Neural cell (in vitro differentiated cells): ENCODE measurements around the gene SCO1. TPM values are rescaled to one million over a fixed set of nuclear protein-coding genes. Genes with fewer than 3 reads are reported as not detected.

ENCODE experiments used
- H2AFZ ChIP-seq: fragments of 200-600, 300-800 bp; sonication (generic), shearing (Covaris generic); 2 replicates; pipeline ENCODE4 v1.6.0; 2014; ENCODE audit warnings: low read depth, mild to moderate bottlenecking, antibody characterized with exemption, low read length, moderate library complexity
- H3F3A ChIP-seq: fragments of 200-600 bp; shearing (Covaris generic); 2 replicates; pipeline ENCODE4 v1.6.1; 2016; ENCODE audit warnings: mild to moderate bottlenecking, moderate library complexity, mixed read lengths, antibody characterized with exemption, low read length; ENCODE audit not compliant: insufficient read depth, poor library complexity, severe bottlenecking
- H3K27ac ChIP-seq: fragments of 200-600, 300-800 bp; sonication (generic), shearing (Covaris generic); 2 replicates; pipeline ENCODE4 v1.5.1; 2014; ENCODE audit warnings: mild to moderate bottlenecking, low read length, moderate library complexity
- H3K27me3 ChIP-seq: fragments of 300-800, 200-600 bp; sonication (generic), shearing (Covaris generic); 2 replicates; pipeline ENCODE4 v1.6.0; 2014; ENCODE audit warnings: mild to moderate bottlenecking, low read depth, low read length, moderate library complexity; ENCODE audit not compliant: insufficient read depth
- H3K36me3 ChIP-seq: fragments of 300-800, 200-600 bp; sonication (generic), shearing (Covaris generic); 2 replicates; pipeline ENCODE4 v1.5.1; 2014; ENCODE audit warnings: mild to moderate bottlenecking, antibody characterized with exemption, low read length, moderate library complexity; ENCODE audit not compliant: insufficient read depth
- H3K4me2 ChIP-seq: fragments of 300-800, 200-600 bp; sonication (generic), shearing (Covaris generic); 2 replicates; pipeline ENCODE4 v1.6.0; 2014; ENCODE audit warnings: mild to moderate bottlenecking, low read length
- H3K4me3 ChIP-seq: fragments of 300-800, 200-600 bp; sonication (generic), shearing (Covaris generic); 2 replicates; pipeline ENCODE4 v1.5.1; 2014; ENCODE audit warnings: mild to moderate bottlenecking, low read length, moderate library complexity
- H3K79me2 ChIP-seq: fragments of 200-600 bp; shearing (Covaris generic); replicated peaks from 2 replicates; pipeline ENCODE4 v1.6.0; 2014; ENCODE audit warnings: mild to moderate bottlenecking, low read length, moderate library complexity; ENCODE audit not compliant: insufficient read depth
- H3K9ac ChIP-seq: fragments of 300-800, 200-600 bp; sonication (generic), shearing (Covaris generic); 2 replicates; pipeline ENCODE4 v1.6.1; 2016; ENCODE audit warnings: mild to moderate bottlenecking, low read length, mixed read lengths
- H3K9me2 ChIP-seq: fragments of 200-600 bp; shearing (Covaris generic); 2 replicates; pipeline ENCODE4 v1.6.1; 2016; ENCODE audit warnings: mild to moderate bottlenecking, low read length, mixed read lengths; ENCODE audit not compliant: insufficient read depth
- H3K9me3 ChIP-seq: fragments of 200-600, 300-800 bp; sonication (generic), shearing (Covaris generic); 2 replicates; pipeline ENCODE4 v1.6.1; 2016; ENCODE audit warnings: mild to moderate bottlenecking, mixed run types, low read length, moderate library complexity, mixed read lengths
- H4K20me1 ChIP-seq: fragments of 200-600 bp; shearing (Covaris generic); 2 replicates; pipeline ENCODE4 v1.6.1; 2016; ENCODE audit warnings: mild to moderate bottlenecking, mixed run types; ENCODE audit not compliant: insufficient read depth
- EP300 ChIP-seq: fragments of 450-650 bp; conservative IDR thresholded peaks from 2 replicates; pipeline ENCODE4 v1.6.1; 2014; ENCODE audit warnings: antibody characterized with exemption, mild to moderate bottlenecking, moderate library complexity; ENCODE audit not compliant: poor library complexity, severe bottlenecking
- EZH2 ChIP-seq: fragments of 200-600, 300-800 bp; shearing (Covaris generic), sonication (generic); IDR thresholded peaks from 2 replicates; pipeline ENCODE4 v1.6.1; 2014; ENCODE audit warnings: antibody characterized with exemption, low read length, borderline replicate concordance, mild to moderate bottlenecking; ENCODE audit not compliant: insufficient read depth, poor library complexity, severe bottlenecking
- MXI1 ChIP-seq: fragments of 450-650 bp; conservative IDR thresholded peaks from 2 replicates; pipeline ENCODE4 v1.6.1; 2014; ENCODE audit warnings: antibody characterized with exemption, mild to moderate bottlenecking; ENCODE audit not compliant: poor library complexity, severe bottlenecking
- POLR2AphosphoS5 ChIP-seq: IDR thresholded peaks from 2 replicates; pipeline ENCODE4 v1.6.1; 2012
- RAD21 ChIP-seq: fragments of 450-650 bp; conservative IDR thresholded peaks from 2 replicates; pipeline ENCODE4 v1.6.1; 2014; ENCODE audit warnings: antibody characterized with exemption, mild to moderate bottlenecking, moderate library complexity
- SMC3 ChIP-seq: fragments of 450-650 bp; conservative IDR thresholded peaks from 2 replicates; pipeline ENCODE4 v1.6.1; 2014; ENCODE audit warnings: antibody characterized with exemption, mild to moderate bottlenecking, moderate library complexity; ENCODE audit not compliant: poor library complexity
- TAF1 ChIP-seq: IDR thresholded peaks from 2 replicates; pipeline ENCODE4 v1.6.1; 2012; ENCODE audit warnings: low read depth
- polyA plus RNA-seq: library from polyadenylated mRNA; depleted of rRNA; stranded (reverse); fragments of >200 nt; gene quantifications from 2 replicates; pipeline ENCODE4 v1.2.3, GENCODE V29; 2014
- TF ChIP-seq, protein P1 (sequence below): fragments of 450-650 bp; IDR thresholded peaks from 2 replicates; pipeline ENCODE4 v1.5.1; 2014; ENCODE audit warnings: antibody characterized with exemption, mild to moderate bottlenecking, moderate library complexity; ENCODE audit not compliant: poor library complexity, severe bottlenecking
- TF ChIP-seq, protein P2 (sequence below): IDR thresholded peaks from 2 replicates; pipeline ENCODE4 v1.6.1; 2012; ENCODE audit warnings: borderline replicate concordance

SCO1 gene
- polyA plus RNA-seq, 1 donor from 2014 or later, result 28.8 TPM

DNA sequence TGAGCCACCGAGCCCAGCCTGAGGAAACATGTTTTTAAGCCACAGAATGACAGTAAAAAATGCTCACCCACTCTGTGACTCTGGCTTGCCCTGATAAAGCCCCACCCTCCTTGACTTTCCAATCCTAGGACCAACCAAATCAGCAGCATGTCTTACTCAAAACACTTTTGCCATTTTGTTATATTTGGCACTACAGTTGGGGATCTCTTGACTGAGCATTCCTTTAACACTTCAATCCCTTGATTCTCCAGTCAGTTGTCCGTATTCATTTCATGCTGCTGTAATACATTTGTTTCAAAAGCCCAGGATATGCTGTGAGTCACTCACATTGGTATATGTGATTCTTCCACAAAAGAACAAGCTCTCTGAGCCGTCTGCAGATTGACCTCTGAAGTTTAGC lies 48.4 kb downstream of the SCO1 start:
- Histone ChIP-seq H3K9me3 (no peaks in the 10 kb centered on the region), H2AFZ (no peak overlapping the region), H3K27me3 (no peaks in the 10 kb centered on the region), H3K9me2 (no peaks in the 10 kb centered on the region), H4K20me1 (no peaks in the 10 kb centered on the region), H3K9ac (no peak overlapping the region), H3K4me3 (no peak overlapping the region), H3K27ac (no peak overlapping the region), H3F3A (no peaks in the 10 kb centered on the region), H3K36me3 (no peaks in the 10 kb centered on the region), H3K79me2 (no peaks in the 10 kb centered on the region), H3K4me2 (no peak overlapping the region)
- no peak for TF ChIP-seq SMC3
- TF ChIP-seq POLR2AphosphoS5, result no peak
- TF ChIP-seq RAD21, result no peak
- TF ChIP-seq MXI1, result no peak
- TF ChIP-seq TAF1, result no peak
- TF ChIP-seq, protein P1, sequence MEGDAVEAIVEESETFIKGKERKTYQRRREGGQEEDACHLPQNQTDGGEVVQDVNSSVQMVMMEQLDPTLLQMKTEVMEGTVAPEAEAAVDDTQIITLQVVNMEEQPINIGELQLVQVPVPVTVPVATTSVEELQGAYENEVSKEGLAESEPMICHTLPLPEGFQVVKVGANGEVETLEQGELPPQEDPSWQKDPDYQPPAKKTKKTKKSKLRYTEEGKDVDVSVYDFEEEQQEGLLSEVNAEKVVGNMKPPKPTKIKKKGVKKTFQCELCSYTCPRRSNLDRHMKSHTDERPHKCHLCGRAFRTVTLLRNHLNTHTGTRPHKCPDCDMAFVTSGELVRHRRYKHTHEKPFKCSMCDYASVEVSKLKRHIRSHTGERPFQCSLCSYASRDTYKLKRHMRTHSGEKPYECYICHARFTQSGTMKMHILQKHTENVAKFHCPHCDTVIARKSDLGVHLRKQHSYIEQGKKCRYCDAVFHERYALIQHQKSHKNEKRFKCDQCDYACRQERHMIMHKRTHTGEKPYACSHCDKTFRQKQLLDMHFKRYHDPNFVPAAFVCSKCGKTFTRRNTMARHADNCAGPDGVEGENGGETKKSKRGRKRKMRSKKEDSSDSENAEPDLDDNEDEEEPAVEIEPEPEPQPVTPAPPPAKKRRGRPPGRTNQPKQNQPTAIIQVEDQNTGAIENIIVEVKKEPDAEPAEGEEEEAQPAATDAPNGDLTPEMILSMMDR, result no peak
- no peak for TF ChIP-seq EP300
- TF ChIP-seq EZH2, result no peak
- TF ChIP-seq, protein P2, sequence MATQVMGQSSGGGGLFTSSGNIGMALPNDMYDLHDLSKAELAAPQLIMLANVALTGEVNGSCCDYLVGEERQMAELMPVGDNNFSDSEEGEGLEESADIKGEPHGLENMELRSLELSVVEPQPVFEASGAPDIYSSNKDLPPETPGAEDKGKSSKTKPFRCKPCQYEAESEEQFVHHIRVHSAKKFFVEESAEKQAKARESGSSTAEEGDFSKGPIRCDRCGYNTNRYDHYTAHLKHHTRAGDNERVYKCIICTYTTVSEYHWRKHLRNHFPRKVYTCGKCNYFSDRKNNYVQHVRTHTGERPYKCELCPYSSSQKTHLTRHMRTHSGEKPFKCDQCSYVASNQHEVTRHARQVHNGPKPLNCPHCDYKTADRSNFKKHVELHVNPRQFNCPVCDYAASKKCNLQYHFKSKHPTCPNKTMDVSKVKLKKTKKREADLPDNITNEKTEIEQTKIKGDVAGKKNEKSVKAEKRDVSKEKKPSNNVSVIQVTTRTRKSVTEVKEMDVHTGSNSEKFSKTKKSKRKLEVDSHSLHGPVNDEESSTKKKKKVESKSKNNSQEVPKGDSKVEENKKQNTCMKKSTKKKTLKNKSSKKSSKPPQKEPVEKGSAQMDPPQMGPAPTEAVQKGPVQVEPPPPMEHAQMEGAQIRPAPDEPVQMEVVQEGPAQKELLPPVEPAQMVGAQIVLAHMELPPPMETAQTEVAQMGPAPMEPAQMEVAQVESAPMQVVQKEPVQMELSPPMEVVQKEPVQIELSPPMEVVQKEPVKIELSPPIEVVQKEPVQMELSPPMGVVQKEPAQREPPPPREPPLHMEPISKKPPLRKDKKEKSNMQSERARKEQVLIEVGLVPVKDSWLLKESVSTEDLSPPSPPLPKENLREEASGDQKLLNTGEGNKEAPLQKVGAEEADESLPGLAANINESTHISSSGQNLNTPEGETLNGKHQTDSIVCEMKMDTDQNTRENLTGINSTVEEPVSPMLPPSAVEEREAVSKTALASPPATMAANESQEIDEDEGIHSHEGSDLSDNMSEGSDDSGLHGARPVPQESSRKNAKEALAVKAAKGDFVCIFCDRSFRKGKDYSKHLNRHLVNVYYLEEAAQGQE, result no peak

DNA sequence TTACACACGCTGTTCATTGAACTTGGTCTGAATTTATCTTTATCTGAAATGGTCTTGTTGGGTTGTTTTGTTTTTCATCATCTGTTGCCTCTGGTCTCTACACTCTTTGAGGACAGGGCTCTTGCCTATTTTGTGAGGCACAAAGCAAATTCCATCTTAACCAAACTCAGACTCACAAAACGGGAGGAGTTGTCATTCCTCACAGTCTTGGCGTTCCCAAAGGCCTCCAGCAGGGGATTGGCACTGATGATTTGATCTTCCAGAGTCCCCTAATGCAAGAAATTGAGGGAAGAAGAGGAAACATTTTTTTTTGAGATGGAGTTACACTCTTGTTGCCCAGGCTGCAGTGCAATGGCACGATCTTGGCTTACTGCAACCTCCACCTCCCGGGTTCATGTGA lies 49.0 kb downstream of the SCO1 start:
- Histone ChIP-seq H3K27ac (no peak overlapping the region), H3K79me2 (no peaks in the 10 kb centered on the region), H3K27me3 (no peaks in the 10 kb centered on the region), H3K9me2 (no peaks in the 10 kb centered on the region), H4K20me1 (no peaks in the 10 kb centered on the region), H2AFZ (no peak overlapping the region), H3K9ac (no peak overlapping the region), H3K36me3 (no peaks in the 10 kb centered on the region), H3F3A (no peaks in the 10 kb centered on the region), H3K4me3 (no peak overlapping the region), H3K9me3 (no peaks in the 10 kb centered on the region), H3K4me2 (no peak overlapping the region)
- TF ChIP-seq POLR2AphosphoS5, result no peak

DNA sequence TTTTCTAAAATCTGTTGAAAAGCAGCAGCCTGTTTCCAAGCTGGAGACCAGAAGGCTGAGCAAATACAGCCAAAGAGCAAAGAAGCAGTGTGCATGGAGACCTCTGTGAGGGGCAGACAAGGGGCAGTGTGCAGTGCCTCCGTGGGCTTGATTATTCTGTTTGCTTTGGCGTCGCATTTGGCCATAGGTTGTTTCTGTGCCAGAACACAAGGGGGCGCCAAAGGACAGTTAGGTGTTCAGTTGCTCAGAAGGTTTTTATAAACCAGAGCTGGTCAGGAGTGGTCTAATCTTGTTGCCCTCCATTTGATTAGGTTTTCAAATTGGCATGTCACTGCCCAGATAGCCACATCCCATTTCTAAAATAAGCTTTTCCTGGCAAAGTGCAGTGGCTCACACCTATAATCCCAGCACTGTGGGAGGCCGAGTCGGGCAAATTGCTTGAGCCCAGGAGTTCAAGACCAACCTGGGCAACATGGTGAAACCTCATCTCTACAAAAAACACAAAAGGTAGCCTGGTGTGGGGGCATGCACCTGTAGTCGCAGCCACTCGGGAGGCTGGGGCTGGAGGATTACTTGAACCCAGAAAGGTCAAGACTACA lies 50.8 kb downstream of the SCO1 start:
- H3K4me3 ChIP-seq, result no peak overlapping the region

More for the DNA sequence above, 50.8 kb downstream of the SCO1 start:
- Histone ChIP-seq H3K9me3 (no peaks in the 10 kb centered on the region), H4K20me1 (no peaks in the 10 kb centered on the region), H3K27ac (no peak overlapping the region), H3K4me2 (no peak overlapping the region), H3K9me2 (no peaks in the 10 kb centered on the region), H3K79me2 (no peaks in the 10 kb centered on the region), H3F3A (no peaks in the 10 kb centered on the region), H2AFZ (no peak overlapping the region), H3K27me3 (no peaks in the 10 kb centered on the region), H3K36me3 (no peaks in the 10 kb centered on the region), H3K9ac (no peak overlapping the region)
- TF ChIP-seq, protein P1, result peak; percentile 77
- TF ChIP-seq EZH2 (no peak), RAD21 (peak; percentile 76), SMC3 (peak; percentile 76)
